HepG2 (cell line): ENCODE data around the gene RPL3. TPM values are rescaled to one million over a fixed set of nuclear protein-coding genes. Genes with fewer than 3 reads are reported as not detected.

Source experiments
- MED8 ChIP-seq: sonication (generic); formaldehyde crosslinking; IDR thresholded peaks from 2 replicates; pipeline ENCODE4 v1.8.1; 2023; ENCODE audit warnings: mild to moderate bottlenecking, missing genetic modification reagents; ENCODE audit not compliant: insufficient replicate concordance
- MYC ChIP-seq: sonication (generic); formaldehyde crosslinking; IDR thresholded peaks from 2 replicates; pipeline ENCODE4 v1.9.0; 2021; ENCODE audit warnings: missing genetic modification reagents, borderline replicate concordance
- TOE1 ChIP-seq: sonication (generic); formaldehyde crosslinking; IDR thresholded peaks from 2 replicates; pipeline ENCODE4 v1.4.0; 2020; ENCODE audit warnings: mild to moderate bottlenecking, missing genetic modification reagents
- ZNF205 ChIP-seq: IDR thresholded peaks from 2 replicates; pipeline ENCODE4 v1.6.1; 2018; ENCODE audit warnings: missing biosample characterization, missing genetic modification reagents
- ZNF317 ChIP-seq: sonication (generic); formaldehyde crosslinking; IDR thresholded peaks from 2 replicates; pipeline ENCODE4 v1.5.0; 2020; ENCODE audit warnings: mild to moderate bottlenecking, missing genetic modification reagents
- ZNF350 ChIP-seq: sonication (generic); formaldehyde crosslinking; IDR thresholded peaks from 2 replicates; pipeline ENCODE4 v1.4.0; 2020; ENCODE audit warnings: mild to moderate bottlenecking, low read depth, missing genetic modification reagents, borderline replicate concordance
- polyA plus RNA-seq, 8 experiments: library from polyadenylated mRNA; depleted of rRNA in 3 of 8; stranded (reverse) in 7 of 8; unstranded in 1 of 8; fragments of >200 nt; fragmentation: Illumina TruSeq in 4 of 8; extraction: Trizol in 4 of 8; gene quantifications; 2 replicates each; pipeline versions ENCODE4 v1.2.1 to v1.2.3, GENCODE V29; 2011 to 2016; ENCODE audit warnings: low read depth in 4 of 8, missing spikeins in 1 of 8, mixed read lengths in 1 of 8; ENCODE audit not compliant: insufficient read depth in 1 of 8
- total RNA-seq, 5 experiments: library from RNA; depleted of rRNA; stranded (reverse); fragments of >200 nt; fragmentation: Illumina TruSeq; extraction: Trizol; gene quantifications; 2 replicates each; pipeline ENCODE4 v1.2.3, GENCODE V29; 2016; ENCODE audit warnings: low read depth in 1 of 5
- TF ChIP-seq, protein P1 (sequence below), 2 experiments: sonication (generic) in 1 of 2; formaldehyde crosslinking in 1 of 2; IDR thresholded peaks; 2 replicates each; pipeline versions ENCODE4 v1.6.1 to v1.9.0; 2014 to 2022; ENCODE audit warnings: antibody characterized with exemption in 1 of 2, borderline replicate concordance in 1 of 2, inconsistent platforms in 1 of 2, low read depth in 1 of 2, missing genetic modification reagents in 1 of 2
- TF ChIP-seq, protein P2 (sequence below): IDR thresholded peaks from 2 replicates; pipeline ENCODE4 v1.6.1; 2012; ENCODE audit warnings: low read length, improper control_type of control experiment
- TF ChIP-seq, protein P3 (sequence below): sonication (generic); formaldehyde crosslinking; IDR thresholded peaks from 2 replicates; pipeline ENCODE4 v1.4.0; 2020; ENCODE audit warnings: mild to moderate bottlenecking, missing genetic modification reagents

The RPL3 gene
- total and polyA plus RNA-seq, 2 of the 13 experiments (the other 11 are each of a cell fraction or from before 2014, with no cell fraction given): 1,051 to 3,279 TPM

DNA sequence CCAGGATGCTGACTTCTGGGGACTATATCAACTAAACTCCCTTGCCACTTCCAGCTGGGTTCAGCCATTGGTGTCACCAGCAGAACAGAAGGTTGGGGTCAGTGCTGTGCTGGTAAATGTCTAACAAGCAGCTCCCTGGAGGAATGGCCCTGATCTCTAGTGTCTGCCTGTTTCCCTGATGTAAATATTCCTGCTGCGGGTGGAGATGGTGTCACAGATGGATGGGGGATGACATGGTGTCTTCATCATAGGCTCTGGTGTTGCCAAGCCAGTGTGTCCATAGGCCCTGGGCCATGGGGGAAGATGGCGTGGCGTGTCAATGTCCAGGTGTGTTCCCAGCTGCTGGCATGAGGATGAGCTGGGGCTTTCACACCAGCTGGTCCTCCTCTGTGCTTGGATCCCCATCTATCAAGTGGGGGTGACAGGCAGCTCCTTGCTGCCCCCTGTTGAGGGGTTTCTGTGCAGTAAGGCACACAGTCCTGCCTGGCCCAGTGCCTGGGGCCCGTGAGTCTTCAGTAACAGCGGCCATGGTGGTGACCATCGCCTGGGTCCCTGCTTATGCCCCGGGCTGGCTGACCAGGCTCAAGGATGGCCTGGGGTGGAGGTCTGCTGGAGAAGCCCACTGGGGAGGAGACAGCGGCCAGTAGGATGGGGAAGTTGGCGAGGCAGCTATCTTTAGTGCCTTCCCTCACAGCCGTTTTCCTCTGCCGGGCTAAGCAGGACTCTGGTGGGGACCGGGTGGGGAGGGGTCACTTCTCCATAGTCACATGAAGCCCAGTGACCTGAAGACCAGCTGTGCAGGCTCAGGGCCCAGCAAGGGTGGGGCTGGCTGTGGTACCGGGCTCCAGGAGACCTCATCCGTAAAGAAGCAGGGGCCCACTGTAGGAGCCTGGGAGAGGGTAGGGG, 12.7 kb downstream of the RPL3 start (continued):
- TF ChIP-seq, protein P1, sequence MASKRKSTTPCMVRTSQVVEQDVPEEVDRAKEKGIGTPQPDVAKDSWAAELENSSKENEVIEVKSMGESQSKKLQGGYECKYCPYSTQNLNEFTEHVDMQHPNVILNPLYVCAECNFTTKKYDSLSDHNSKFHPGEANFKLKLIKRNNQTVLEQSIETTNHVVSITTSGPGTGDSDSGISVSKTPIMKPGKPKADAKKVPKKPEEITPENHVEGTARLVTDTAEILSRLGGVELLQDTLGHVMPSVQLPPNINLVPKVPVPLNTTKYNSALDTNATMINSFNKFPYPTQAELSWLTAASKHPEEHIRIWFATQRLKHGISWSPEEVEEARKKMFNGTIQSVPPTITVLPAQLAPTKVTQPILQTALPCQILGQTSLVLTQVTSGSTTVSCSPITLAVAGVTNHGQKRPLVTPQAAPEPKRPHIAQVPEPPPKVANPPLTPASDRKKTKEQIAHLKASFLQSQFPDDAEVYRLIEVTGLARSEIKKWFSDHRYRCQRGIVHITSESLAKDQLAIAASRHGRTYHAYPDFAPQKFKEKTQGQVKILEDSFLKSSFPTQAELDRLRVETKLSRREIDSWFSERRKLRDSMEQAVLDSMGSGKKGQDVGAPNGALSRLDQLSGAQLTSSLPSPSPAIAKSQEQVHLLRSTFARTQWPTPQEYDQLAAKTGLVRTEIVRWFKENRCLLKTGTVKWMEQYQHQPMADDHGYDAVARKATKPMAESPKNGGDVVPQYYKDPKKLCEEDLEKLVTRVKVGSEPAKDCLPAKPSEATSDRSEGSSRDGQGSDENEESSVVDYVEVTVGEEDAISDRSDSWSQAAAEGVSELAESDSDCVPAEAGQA (IDR thresholded peaks at IDR 0.05; ENCODE audit: low read depth): no peak
- TF ChIP-seq, protein P1 (CRISPR knock-in tag; IDR thresholded peaks at IDR 0.05; ENCODE audit: borderline replicate concordance): no peak
- TF ChIP-seq, protein P2, sequence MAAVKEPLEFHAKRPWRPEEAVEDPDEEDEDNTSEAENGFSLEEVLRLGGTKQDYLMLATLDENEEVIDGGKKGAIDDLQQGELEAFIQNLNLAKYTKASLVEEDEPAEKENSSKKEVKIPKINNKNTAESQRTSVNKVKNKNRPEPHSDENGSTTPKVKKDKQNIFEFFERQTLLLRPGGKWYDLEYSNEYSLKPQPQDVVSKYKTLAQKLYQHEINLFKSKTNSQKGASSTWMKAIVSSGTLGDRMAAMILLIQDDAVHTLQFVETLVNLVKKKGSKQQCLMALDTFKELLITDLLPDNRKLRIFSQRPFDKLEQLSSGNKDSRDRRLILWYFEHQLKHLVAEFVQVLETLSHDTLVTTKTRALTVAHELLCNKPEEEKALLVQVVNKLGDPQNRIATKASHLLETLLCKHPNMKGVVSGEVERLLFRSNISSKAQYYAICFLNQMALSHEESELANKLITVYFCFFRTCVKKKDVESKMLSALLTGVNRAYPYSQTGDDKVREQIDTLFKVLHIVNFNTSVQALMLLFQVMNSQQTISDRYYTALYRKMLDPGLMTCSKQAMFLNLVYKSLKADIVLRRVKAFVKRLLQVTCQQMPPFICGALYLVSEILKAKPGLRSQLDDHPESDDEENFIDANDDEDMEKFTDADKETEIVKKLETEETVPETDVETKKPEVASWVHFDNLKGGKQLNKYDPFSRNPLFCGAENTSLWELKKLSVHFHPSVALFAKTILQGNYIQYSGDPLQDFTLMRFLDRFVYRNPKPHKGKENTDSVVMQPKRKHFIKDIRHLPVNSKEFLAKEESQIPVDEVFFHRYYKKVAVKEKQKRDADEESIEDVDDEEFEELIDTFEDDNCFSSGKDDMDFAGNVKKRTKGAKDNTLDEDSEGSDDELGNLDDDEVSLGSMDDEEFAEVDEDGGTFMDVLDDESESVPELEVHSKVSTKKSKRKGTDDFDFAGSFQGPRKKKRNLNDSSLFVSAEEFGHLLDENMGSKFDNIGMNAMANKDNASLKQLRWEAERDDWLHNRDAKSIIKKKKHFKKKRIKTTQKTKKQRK: no peak
- TF ChIP-seq MED8 (CRISPR knock-in tag) (no peak), ZNF317 (CRISPR knock-in tag) (no peak), TOE1 (CRISPR knock-in tag) (no peak), MYC (CRISPR knock-in tag) (no peak), ZNF205 (no peak), ZNF350 (no peak)
- TF ChIP-seq, protein P3, sequence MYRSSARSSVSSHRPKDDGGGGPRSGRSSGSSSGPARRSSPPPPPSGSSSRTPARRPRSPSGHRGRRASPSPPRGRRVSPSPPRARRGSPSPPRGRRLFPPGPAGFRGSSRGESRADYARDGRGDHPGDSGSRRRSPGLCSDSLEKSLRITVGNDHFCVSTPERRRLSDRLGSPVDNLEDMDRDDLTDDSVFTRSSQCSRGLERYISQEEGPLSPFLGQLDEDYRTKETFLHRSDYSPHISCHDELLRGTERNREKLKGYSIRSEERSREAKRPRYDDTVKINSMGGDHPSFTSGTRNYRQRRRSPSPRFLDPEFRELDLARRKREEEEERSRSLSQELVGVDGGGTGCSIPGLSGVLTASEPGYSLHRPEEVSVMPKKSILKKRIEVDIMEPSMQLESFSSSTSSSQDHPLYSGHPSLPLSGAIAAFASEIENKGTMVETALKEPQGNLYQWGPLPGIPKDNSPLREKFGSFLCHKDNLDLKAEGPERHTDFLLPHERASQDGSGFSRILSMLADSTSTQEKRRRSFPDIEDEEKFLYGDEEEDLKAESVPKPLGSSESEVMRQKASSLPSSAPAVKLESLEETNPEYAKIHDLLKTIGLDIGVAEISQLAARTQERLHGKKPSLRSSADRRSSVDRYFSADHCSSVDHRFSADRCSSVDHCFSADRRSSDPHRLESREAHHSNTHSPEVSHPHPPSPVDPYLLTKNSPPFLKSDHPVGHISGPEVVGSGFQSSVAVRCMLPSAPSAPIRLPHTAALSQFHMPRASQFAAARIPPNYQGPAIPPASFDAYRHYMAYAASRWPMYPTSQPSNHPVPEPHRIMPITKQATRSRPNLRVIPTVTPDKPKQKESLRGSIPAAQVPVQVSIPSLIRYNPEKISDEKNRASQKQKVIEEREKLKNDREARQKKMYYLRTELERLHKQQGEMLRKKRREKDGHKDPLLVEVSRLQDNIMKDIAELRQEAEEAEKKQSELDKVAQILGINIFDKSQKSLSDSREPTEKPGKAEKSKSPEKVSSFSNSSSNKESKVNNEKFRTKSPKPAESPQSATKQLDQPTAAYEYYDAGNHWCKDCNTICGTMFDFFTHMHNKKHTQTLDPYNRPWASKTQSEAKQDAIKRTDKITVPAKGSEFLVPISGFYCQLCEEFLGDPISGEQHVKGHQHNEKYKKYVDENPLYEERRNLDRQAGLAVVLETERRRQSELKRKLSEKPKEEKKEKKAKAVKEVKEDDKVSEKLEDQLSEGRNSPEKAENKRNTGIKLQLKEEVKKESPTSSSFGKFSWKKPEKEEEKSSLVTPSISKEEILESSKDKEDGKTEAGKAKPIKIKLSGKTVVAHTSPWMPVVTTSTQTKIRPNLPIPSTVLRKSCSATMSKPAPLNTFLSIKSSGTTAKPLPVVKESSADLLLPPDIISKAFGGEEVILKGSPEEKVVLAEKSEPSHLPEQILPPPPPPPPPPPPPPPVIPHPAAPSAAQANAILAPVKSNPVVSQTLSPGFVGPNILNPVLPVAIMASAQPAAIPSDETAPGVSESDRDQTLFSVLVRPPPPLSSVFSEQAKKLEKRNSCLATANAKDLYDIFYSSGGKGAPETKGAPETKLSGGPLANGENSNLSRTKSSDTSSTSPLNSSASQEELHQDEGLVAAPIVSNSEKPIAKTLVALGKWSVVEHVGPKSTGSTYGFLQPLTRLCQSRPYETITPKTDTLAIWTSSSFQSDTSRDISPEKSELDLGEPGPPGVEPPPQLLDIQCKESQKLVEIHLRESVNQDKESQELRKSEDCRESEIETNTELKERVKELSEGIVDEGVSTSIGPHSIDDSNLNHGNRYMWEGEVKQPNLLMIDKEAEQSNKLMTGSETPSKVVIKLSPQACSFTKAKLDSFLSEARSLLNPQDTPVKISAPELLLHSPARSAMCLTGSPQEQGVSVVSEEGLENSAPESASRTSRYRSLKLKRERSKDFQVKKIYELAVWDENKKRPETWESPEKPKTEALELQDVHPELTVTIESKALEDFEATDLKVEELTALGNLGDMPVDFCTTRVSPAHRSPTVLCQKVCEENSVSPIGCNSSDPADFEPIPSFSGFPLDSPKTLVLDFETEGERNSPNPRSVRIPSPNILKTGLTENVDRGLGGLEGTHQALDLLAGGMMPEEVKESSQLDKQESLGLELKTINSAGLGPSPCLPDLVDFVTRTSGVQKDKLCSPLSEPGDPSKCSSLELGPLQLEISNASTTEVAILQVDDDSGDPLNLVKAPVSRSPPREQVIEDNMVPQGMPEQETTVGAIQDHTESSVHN (CRISPR knock-in tag): no peak
